Globus pallidus (tissue), 1 donor: ENCODE measurements around the gene MLLT10.
"Not testable (repeated sequence)": the region's sequence is repeated elsewhere in the genome, so short reads cannot be mapped to it uniquely, and the experiment has no call there.

Experiments
- DNase-seq: peaks from one replicate; pipeline ENCODE4 v3.0.0-alpha.2; 2015; ENCODE audit warnings: low spot score

MLLT10 gene

DNA sequence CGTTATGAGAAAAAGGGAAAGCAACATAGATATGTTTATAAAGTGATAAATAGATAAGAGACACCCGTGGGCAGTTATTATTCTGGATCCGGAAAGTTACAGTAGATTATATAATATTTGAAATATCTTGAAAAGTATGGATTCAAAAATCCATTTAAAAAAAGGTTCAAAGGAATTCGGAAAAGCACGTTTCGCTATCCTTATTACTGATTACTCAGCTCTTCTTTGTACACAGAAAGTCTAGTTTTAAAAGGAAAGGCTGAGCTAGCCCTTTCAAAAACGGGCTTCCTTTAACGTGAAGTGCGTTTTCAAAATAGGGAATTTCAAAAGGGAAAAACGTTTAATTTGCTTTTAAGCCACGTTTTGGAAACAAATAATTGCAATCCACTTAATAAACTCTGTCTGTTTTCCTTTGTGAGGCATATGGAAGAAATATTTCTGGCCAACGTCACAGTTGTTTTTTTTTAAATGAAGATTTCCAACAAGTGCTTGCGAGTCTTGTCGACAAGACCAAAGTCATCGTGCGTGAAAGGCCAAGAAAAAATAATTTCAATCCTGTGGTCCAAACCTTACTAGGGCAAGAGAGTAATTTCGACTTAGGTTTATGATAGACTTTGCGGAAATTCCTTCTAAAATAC is 6.3 kb upstream of the MLLT10 start:
- DNase-seq, result peak; percentile 71

GRCh38 chr10:21528236-21529031 is 5.6 kb upstream of the MLLT10 start:
- peak; percentile 69 for DNase-seq

DNA sequence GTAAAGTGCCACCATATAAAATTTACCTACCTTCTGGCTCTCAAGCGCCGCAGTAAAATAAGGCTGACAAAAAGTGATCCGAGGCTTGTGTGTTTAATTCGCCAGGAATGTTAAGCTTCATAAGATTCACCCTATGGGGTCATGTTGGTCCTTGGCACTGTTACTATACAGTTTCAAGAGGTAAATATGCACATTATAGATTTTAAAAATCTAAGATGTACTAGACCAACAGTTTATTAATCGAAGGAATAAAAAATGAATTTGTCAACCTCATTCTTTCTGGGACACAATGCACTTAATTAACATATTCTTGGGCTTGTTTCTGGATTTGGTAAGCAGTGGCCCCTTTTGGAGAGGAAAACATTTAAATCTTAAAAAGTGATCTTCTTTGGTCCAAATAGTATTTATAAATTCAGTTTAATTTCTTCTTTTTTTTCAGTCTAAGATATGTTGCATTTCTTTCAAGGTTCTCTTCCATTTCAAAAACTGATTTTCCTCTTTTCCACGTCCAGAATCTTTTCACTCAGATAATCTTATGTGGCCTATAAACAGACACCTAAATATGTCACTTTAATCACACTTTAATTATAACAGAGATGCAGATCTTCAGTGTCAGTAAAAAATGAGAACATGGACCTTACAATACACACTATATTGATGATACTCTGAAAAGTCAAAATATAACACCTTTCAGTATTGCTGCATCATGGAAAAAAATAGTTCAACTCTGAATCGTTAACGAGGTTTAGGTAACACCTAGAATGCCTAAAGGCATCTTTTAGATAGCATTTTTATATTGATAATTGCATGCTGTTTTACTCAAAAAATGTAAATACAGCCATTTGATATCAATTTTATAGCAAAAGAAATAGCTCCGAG is 4.8 kb upstream of the MLLT10 start:
- DNase-seq, result no peak

DNA sequence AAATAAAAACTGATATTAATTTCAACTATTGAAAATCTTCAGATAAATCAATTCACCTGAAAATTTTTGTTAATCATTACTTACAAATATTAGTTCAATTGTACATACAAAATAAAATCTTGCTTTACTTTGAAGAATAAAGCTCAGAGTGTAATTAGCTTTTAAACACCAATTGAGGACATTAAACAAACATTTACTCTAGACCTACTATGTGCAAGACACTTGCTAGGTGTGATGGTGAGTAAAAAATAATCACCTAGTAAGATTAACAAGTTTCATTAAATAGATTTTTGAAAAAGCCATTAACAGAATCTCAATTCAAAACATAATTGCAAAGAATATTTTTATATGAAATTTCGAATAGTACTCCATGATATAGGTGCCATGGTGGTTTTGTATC is 3.9 kb upstream of the MLLT10 start:
- no peak for DNase-seq

- no peak for DNase-seq
These were observed 3.4 kb upstream of the MLLT10 start for GRCh38 chr10:21530641-21531040.

GRCh38 chr10:21531164-21531563 is 2.9 kb upstream of the MLLT10 start:
- no peak for DNase-seq

- DNase-seq, result peak; percentile 53
These were observed 1.2 kb upstream of the MLLT10 start for GRCh38 chr10:21532694-21533466.

DNA sequence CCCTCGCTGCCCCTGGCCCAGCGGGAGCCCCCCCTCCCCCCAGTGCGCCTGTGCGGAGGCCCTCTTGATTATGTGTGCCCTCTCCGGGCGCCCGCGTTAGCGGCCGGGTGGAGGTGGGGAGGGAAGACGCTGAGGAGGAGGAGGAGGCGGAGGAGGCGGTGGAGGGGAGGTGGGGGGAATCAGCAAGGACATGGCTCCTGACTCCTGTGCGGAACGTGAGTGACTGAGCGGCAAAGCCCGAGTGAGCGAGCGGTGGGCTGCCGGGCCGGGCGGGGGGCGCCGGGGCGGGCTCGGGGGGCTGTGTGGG is 201 bp downstream of the MLLT10 start:
- no peak for DNase-seq

DNA sequence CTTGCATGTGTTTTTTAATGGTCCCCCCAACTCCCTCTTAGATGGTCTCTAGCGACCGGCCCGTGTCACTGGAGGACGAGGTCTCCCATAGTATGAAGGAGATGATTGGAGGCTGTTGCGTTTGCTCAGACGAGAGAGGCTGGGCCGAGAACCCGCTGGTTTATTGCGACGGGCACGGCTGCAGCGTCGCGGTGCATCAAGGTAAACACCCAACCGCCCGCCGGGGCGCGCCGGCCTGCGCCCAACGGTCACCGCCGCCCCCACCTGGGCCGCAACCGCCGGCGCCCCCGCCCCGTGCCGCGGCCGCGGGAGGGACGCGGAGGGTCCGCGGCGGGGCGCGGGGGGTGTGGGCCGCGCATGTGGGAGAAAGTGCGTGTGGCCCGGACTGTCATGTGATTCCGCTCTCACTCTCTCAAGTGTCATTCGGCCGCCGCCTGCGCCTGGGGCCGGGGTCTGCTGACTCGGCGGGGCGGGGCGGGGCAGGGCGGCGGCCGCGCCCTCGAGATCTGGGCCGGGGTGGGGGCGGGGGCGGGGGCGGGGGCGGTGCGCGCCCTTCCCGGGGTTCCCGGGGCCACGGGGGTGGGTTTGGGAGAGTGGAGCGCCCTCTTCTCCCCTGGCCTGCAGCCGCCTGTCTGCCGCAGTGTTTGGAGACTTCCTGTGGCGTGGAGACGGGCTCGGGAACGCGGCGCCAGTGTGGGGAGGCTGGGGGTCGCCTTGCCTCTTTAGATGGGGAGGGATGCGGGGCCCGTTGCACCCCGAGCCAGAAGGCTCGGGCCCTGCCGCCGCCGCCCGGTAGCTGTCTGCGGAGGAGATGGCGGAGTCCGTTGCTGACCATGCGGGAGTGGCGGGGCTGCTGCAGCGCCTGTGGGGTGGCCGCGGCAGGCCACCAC is 817 bp downstream of the MLLT10 start:
- DNase-seq, result peak; percentile 59

- DNase-seq, result no peak
These were observed 1.5 kb downstream of the MLLT10 start for GRCh38 chr10:21535494-21535965.

DNA sequence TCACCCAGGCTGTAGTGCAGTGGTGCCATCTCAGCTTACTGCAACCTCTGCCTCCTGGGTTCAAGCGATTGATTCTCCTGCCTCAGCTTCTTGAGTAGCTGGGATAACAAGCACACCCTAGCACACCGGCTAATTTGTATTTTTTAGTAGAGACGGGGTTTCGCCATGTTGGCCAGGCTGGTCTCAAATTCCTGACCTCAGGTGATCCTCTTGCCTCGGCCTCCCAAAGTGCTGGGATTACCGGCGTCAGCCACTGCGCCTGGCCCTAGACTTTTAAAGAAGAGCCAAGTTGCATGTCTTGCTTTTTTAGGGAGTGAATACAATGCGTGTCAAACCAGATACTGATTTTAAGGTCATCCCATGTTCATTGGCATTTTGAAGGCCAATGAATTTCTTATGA is 1.9 kb downstream of the MLLT10 start:
- DNase-seq, result not testable (repeated sequence)

- DNase-seq, result no peak
These were observed 2.8 kb downstream of the MLLT10 start for GRCh38 chr10:21536874-21537273.

GRCh38 chr10:21540701-21541100 is 6.7 kb downstream of the MLLT10 start:
- not testable (repeated sequence) for DNase-seq

DNA sequence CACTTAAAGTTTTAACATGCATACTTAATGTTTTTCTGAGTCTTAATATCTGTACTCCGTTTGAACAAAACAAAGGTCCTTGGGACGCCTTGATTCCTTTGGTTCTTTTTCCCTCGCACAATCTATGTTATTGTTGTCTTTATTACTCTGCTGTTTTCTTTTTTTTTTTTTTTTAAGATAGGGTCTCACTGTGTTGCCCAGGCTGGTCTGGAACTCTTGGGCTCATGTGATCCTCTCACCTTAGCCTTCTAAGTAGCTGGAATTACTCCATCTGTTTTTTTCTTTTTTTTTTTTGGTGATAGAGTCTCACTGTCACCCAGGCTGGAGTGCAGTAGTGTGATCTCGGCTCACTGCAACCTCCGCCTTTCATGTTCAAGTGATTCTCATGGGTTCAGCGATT is 13.2 kb downstream of the MLLT10 start:
- no peak for DNase-seq

GRCh38 chr10:21552638-21553037 is 18.6 kb downstream of the MLLT10 start:
- DNase-seq, result no peak

DNA sequence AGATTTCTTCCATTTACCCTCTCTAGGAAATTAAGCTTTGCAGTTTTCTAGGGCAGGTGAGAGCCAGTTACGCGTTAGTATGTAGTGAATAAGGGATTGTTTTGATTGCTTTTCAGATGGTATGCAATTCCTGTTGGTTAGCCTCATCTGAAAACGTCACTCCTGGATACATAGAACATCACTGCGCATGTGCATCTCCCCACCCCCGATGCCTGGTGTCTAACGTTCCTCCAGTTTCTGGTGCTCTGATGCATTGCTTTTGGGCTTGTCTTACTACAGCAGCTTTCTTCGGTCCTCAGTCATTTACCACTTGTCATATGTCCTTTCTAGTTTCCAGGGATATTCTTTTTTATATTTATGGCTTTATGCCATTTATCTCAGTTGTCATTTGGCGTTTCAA is 22.5 kb downstream of the MLLT10 start:
- DNase-seq, result no peak

DNA sequence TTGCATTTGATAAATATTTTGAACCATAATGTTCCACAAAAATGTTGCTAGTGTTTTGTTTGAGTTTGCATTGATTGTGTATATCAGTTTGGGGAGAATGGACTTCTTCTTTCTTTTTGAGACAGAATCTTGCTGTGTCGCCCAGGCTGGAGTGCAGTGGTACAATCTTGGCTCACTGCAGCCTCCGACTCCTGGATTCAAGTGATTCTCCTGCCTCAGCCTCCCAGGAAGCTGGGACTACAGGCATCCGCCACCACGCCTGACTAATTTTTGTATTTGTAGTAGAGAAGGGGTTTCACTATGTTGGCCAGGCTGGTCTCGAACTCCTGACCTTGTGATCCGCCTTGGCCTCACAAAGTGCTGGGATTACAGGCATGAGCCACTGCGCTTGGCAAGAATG is 25.0 kb downstream of the MLLT10 start:
- DNase-seq, result not testable (repeated sequence)

GRCh38 chr10:21570761-21571521 is 36.9 kb downstream of the MLLT10 start:
- no peak for DNase-seq

DNA sequence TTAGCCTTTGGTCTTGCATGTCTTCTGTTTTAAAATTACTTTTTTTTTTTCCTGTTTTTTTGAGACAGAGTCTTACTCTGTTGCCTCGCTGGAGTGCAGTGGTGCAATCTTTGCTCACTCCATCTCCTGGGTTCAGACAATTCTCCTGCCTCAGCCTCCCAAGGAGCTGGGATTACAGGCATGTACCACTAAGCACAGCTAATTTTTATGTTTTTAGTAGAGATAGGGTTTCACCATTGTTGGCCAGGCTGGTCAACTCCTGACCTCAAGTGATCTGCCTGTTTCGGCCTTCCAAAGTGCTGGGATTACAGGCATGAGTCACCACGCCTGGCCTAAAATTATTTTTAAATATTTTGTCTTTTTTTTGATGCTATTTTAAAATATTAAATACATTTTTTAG is 38.5 kb downstream of the MLLT10 start:
- no peak for DNase-seq

- not testable (repeated sequence) for DNase-seq
These were observed 40.5 kb downstream of the MLLT10 start for GRCh38 chr10:21574514-21574913.
